NK-92 (cell line): ENCODE measurements around the gene MED12.

Experiments
- DNase-seq: peaks from one replicate; lab custom pipeline; 2025; ENCODE audit not compliant: unreplicated experiment; lab: John Stamatoyannopoulos, UW

Gene MED12

DNA sequence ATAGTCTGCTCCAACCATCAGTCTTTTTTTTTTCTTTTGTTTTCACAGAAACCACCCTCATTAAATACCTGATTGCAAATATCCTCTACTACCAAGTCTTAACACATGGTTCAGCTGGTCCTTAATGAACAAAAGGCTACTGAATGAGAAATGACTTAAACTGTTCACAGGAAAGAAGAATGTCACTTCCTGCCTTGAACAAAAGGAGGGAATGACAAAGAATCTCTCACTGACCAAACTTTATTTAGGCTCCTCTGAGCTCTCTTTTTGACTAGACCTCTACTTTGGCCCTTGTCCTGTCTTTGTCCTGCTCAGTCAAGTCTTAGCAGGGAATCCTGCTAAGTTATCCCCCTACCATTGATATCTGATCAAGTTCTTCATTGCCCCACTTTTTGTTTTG, 72.9 kb downstream of the MED12 start:
- DNase-seq, result no peak
